Heart left ventricle (tissue), 16 donors: ENCODE results near the gene SYNPO. TPM values are rescaled to one million over a fixed set of nuclear protein-coding genes. Genes with fewer than 3 reads are reported as not detected.

Experiments
- ATAC-seq, 4 donors: fragments of 200-7000 bp; cut with Tn5 transposase; one replicate each; pipeline ENCODE4 v1.9.1; 2020 to 2022; ENCODE audit warnings: moderate library complexity in 4 of 4, mild to moderate bottlenecking in 3 of 4, moderate number of reproducible peaks in 1 of 4
- DNase-seq, 5 donors: peaks; one replicate each; pipeline ENCODE4 v3.0.0-alpha.2; 2020
- H3K27ac ChIP-seq, 12 donors: fragments of 200-600 bp; sonication (generic) in 4 of 12; one replicate each; pipeline versions ENCODE4 v1.5.0 to v1.8.0; 2016 to 2022; ENCODE audit warnings: mild to moderate bottlenecking in 2 of 12
- H3K27me3 ChIP-seq, 9 donors: fragments of 200-600 bp; sonication (generic) in 2 of 9; one replicate each; pipeline versions ENCODE4 v1.5.1 to v1.8.0; 2016 to 2022; ENCODE audit warnings: mild to moderate bottlenecking in 3 of 9
- H3K36me3 ChIP-seq, 9 donors: fragments of 200-600 bp; sonication (generic) in 2 of 9; one replicate each; pipeline versions ENCODE4 v1.5.0 to v1.8.0; 2018 to 2022; ENCODE audit warnings: mild to moderate bottlenecking in 2 of 9
- H3K4me1 ChIP-seq, 12 donors: fragments of 200-600 bp; sonication (generic) in 4 of 12; one replicate each; pipeline versions ENCODE4 v1.5.0 to v1.8.0; 2016 to 2022; ENCODE audit warnings: mild to moderate bottlenecking in 3 of 12
- H3K4me3 ChIP-seq, 12 donors: fragments of 200-600 bp; sonication (generic) in 4 of 12; one replicate each; pipeline versions ENCODE4 v1.5.0 to v1.8.0; 2017 to 2022; ENCODE audit warnings: mild to moderate bottlenecking in 9 of 12, moderate library complexity in 4 of 12
- H3K9me3 ChIP-seq, 12 donors: fragments of 200-600 bp; sonication (generic) in 4 of 12; one replicate each; pipeline versions ENCODE4 v1.5.0 to v1.8.0; 2016 to 2022; ENCODE audit warnings: mild to moderate bottlenecking in 1 of 12
- POLR2A ChIP-seq, 2 donors: fragments of 450-650 bp; IDR thresholded peaks; one replicate each; pipeline ENCODE4 v1.6.1; 2017; ENCODE audit warnings: antibody characterized with exemption in 2 of 2, mild to moderate bottlenecking in 2 of 2, moderate library complexity in 2 of 2
- WGBS, 4 donors: extraction: QIAGEN DNeasy Blood & Tissue Kit in 2 of 4; methylation state at CpG; one replicate each; pipeline versions ENCODE4 v1.1.5 to v1.1.7; 2013 to 2018; 5-methylcytosine and 5-hydroxymethylcytosine counted together
- intact Hi-C, 10 donors: fragments of 100-400 bp; cut with DNase I; formaldehyde crosslinking; loops; one replicate each; pipeline versions ENCODE4 v1.11.1 to v1.14.2; 2022
- polyA plus RNA-seq, 2 donors: library from polyadenylated mRNA; stranded (reverse); fragments of 200-250 nt; gene quantifications; one replicate each; pipeline ENCODE4 v1.2.3, GENCODE V29; 2013
- total RNA-seq, 9 donors: library from RNA; depleted of rRNA in 2 of 9; stranded (reverse); fragments of >200 nt in 2 of 9; fragmentation: NEBNext Ultra II Directional in 3 of 9; extraction: Animal tissue kit (Norgen Biotek cat#: 25700) in 3 of 9; gene quantifications; one replicate each; pipeline versions ENCODE4 v1.1.0 to v1.2.4, GENCODE V29; 2016 to 2023
- TF ChIP-seq, protein P1 (sequence below), 12 donors: fragments of 200-600 bp; sonication (generic) in 4 of 12; IDR thresholded peaks; one replicate each; pipeline versions ENCODE4 v1.5.0 to v1.8.0; 2018 to 2022; ENCODE audit warnings: antibody characterized with exemption in 12 of 12, mild to moderate bottlenecking in 5 of 12
- donor health status: ischemic (EF 13 %, LVEDD 7.1; RV severe dilation, severe dysfunction).
- donor health status: healthy with polysubstance abuse.
- donor health status: DM: no; HTN: yes; CAD: no.
- donor health status: DM: no; HTN: no; CAD: no.
- donor health status: ischemic (EF 25% LVEDD 6.9; RV normal size, moderate dysfunction).
- donor health status: ischemic (EF 25% LVEDD 5.7; RV mildly dilated, moderate dysfunction).
- donor health status: healthy.
- donor health status: DM: yes; HTN: yes; CAD: no.
- donor health status: ischemic (EF 35%, LVEDD 5.7; RV mildly dilated, moderate dysfunction).
- donor health status: nonischemic (EF 11% LVEDD 7.7; RV severe dilation, severe dysfunction).
- donor health status: DM: yes; HTN: yes; CAD: no.
- donor health status: PGD.
- donor health status: ischemic (EF 29% LVEDD 5.4; RV normal size, mild dysfunction).
- donor health status: nonischemic (EF 23%, LVEDD 6.1; RV moderate dilation, normal function).

Gene SYNPO
- total and polyA plus RNA-seq, 11 donors, result 304 to 791 (median 590) TPM

DNA sequence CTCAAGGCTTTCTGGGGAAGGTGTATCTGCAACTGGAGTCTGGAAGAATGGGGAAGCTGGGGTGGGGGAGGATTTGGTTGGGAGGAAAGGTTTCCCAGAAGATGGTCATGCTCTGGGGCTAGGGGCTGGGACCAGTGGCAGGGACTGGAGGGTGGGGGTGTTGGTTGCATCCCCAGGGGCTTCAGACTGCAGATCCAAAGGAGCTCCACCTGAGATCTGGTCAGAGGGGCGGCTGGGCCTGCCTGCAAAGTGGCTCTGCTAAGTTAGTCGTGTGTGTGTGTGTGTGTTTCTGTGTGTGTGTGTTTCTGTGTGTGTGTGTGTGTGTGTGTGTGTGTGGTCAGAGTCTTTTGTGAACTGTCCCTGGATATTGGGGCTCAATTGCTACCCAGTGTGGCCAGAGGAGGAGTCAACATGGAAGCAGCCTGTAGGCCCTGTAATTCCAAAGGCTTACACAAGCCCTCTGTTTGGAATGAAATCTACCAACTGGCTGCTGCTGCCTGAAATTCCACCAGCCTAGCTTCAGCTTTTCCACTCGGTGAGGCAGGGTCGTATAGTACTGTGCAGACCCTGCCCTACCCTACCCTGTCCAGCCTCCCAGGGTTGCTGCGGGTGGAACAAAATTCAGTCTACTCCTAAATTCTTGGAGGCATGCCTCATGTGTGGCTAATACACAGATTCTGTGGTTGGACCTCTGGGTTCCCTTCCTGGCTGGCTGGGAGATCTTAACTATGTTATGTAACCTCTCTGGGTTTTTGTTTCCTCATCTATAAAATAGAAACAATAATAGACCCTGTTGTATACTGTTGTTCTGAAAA is 12.5 kb upstream of the SYNPO start:
- Histone ChIP-seq H3K27me3 (peaks cover 0 to 10% (median 0%) of the 10 kb centered on the region in 9 donors), H3K27ac (peak overlapping the region; percentile 93 to 100 (median 99)), H3K36me3 (peaks cover 0 to 19% (median 4%) of the 10 kb centered on the region in 9 donors), H3K4me1 (peaks cover 19 to 94% (median 81%) of the 10 kb centered on the region in 12 donors), H3K9me3 (no peaks in the 10 kb centered on the region), H3K4me3 (peak overlapping the region in 9 of 12 donors; percentile 74 to 99 (median 94))
- 45 to 49% (median 46%) methylated on average over 5 of the region's 5 CpGs for WGBS, 4 donors
- DNase-seq, result peak in 2 of 5 donors; percentile 25 to 36
- TF ChIP-seq, protein P1, sequence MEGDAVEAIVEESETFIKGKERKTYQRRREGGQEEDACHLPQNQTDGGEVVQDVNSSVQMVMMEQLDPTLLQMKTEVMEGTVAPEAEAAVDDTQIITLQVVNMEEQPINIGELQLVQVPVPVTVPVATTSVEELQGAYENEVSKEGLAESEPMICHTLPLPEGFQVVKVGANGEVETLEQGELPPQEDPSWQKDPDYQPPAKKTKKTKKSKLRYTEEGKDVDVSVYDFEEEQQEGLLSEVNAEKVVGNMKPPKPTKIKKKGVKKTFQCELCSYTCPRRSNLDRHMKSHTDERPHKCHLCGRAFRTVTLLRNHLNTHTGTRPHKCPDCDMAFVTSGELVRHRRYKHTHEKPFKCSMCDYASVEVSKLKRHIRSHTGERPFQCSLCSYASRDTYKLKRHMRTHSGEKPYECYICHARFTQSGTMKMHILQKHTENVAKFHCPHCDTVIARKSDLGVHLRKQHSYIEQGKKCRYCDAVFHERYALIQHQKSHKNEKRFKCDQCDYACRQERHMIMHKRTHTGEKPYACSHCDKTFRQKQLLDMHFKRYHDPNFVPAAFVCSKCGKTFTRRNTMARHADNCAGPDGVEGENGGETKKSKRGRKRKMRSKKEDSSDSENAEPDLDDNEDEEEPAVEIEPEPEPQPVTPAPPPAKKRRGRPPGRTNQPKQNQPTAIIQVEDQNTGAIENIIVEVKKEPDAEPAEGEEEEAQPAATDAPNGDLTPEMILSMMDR (IDR thresholded peaks at IDR 0.05), result no peak
- no peak for TF ChIP-seq POLR2A (IDR thresholded peaks at IDR 0.05)
- ATAC-seq, result no peak
- intact Hi-C loops, result loop anchor here in 3 of 10 donors (2.0 to 5.0 kb wide), 4 partner anchors 13 to 37 kb away; partner anchors contain the start of gene SYNPO (in 1 of the 3)

DNA sequence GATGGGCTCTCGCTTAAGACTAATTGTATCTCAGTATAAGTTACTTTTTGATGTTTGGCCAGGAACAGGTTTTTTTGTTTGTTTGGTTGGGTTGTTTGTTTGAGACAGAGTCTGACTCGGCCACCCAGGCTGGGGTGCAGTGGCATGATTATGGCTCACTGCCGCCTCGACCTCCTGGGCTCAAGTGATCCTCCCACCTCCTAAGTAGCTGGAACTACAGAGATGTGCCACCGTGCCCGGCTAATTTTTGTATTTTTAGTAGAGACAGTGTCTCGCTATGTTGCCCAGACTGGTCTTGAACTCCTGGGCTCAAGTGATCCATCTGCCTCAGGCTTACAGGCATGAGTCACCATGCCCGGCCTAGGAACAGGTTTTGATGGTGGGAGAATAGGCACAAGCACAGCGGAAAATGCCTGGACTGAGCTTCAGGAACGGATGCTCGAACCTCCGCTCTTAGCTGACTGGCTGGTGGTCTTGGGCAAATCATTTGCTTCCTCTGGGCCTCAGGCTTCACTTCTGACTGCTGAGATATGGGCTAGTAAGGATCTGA is 11.4 kb upstream of the SYNPO start:
- H3K4me3 ChIP-seq, result peak overlapping the region in 2 of 12 donors; percentile 32 to 94
- ATAC-seq, result no peak
- H3K27me3 ChIP-seq, result peaks cover 0 to 10% (median 0%) of the 10 kb centered on the region in 9 donors
- H3K4me1 ChIP-seq, result peaks cover 14 to 90% (median 75%) of the 10 kb centered on the region in 12 donors
- TF ChIP-seq POLR2A (IDR thresholded peaks at IDR 0.05), result no peak
- TF ChIP-seq, protein P1 (IDR thresholded peaks at IDR 0.05), result no peak
- peak overlapping the region; percentile 33 to 100 (median 98) for H3K27ac ChIP-seq
- DNase-seq, result no peak
- H3K9me3 ChIP-seq, result no peaks in the 10 kb centered on the region
- H3K36me3 ChIP-seq, result peaks cover 0 to 26% (median 4%) of the 10 kb centered on the region in 9 donors
- 74 to 81% (median 79%) methylated on average over 12 of the region's 12 CpGs for WGBS, 4 donors
- intact Hi-C loops, result loop anchor here in 1 of 10 donors (5.0 kb wide), 1 partner anchor 37 kb away; no protein-coding TSS in a partner anchor

DNA sequence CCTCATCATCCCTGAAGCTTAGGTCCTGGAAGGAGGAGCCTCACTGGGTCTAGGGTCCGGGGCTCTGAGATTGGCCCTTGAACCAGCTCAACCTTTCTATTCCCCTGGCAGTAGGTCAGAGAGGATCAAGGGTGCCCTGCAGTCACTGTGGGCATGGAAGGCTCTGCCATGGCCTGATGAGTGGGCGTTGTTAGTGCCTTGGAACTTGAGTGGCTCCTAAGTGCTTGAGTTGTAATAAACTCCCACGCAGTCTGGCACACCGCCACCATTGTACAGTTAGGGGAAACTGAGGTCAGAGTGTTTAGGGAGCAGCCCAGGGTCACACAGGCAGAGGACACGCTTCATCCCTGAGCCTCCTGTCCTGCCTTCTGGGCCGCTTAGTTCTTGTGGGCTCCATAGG is 10.4 kb upstream of the SYNPO start:
- intact Hi-C loops, result no loop called here
- no peak for TF ChIP-seq POLR2A (IDR thresholded peaks at IDR 0.05)
- TF ChIP-seq, protein P1 (IDR thresholded peaks at IDR 0.05), result no peak
- peaks cover 12 to 90% (median 74%) of the 10 kb centered on the region in 12 donors for H3K4me1 ChIP-seq
- no peak overlapping the region for H3K4me3 ChIP-seq
- ATAC-seq, result no peak
- peaks cover 0 to 31% (median 4%) of the 10 kb centered on the region in 9 donors for H3K36me3 ChIP-seq
- no peaks in the 10 kb centered on the region for H3K9me3 ChIP-seq
- DNase-seq, result peak in 1 of 5 donors; percentile 54
- 49 to 86% (median 72%) methylated on average over 4 to 6 of the region's 6 CpGs for WGBS, 4 donors
- H3K27ac ChIP-seq, result peak overlapping the region; percentile 33 to 100 (median 98)
- peaks cover 0 to 7% (median 0%) of the 10 kb centered on the region in 9 donors for H3K27me3 ChIP-seq
